NCI-H748 treated with DMSO at 0.1 percent for 48 hours (cell line): ENCODE results near the gene MXD4.
"Not testable (repeated sequence)": the region's sequence is repeated elsewhere in the genome, so short reads cannot be mapped to it uniquely, and the experiment has no call there.

Experiments
- DNase-seq: peaks from one replicate; lab custom pipeline; 2025; lab: John Stamatoyannopoulos, UW

MXD4 gene

GRCh38 chr4:2250357-2251072 is 11.4 kb downstream of the MXD4 start:
- no peak for DNase-seq

GRCh38 chr4:2249526-2250356 is 12.2 kb downstream of the MXD4 start:
- DNase-seq = no peak

GRCh38 chr4:2248821-2249261 is 13.1 kb downstream of the MXD4 start:
- DNase-seq = no peak

- DNase-seq = no peak
These were observed 13.7 kb downstream of the MXD4 start for GRCh38 chr4:2248044-2248780.

GRCh38 chr4:2247128-2248043 is 14.5 kb downstream of the MXD4 start:
- no peak for DNase-seq

- DNase-seq = no peak
These were observed 15.4 kb downstream of the MXD4 start for GRCh38 chr4:2246384-2247127.

- DNase-seq = no peak
These were observed 16.1 kb downstream of the MXD4 start for GRCh38 chr4:2245787-2246275.

- DNase-seq = no peak
These were observed 16.7 kb downstream of the MXD4 start for GRCh38 chr4:2245057-2245786.

- DNase-seq = no peak
These were observed 18.1 kb downstream of the MXD4 start for GRCh38 chr4:2243681-2244380.

- DNase-seq = peak; percentile 19
These were observed 20.2 kb downstream of the MXD4 start, which contains the start of the genes HAUS3 and POLN for GRCh38 chr4:2241410-2242353. Gene HAUS3 (minus strand): TSS chr4:2242121. CDS start chr4:2240946, 1,175 bp downstream. Gene POLN (minus strand): TSS chr4:2242121. CDS start chr4:2229231, 12,890 bp downstream.

- no peak for DNase-seq
These were observed 20.9 kb downstream of the MXD4 start for GRCh38 chr4:2241003-2241402.

- DNase-seq = no peak
These were observed 24.8 kb downstream of the MXD4 start for GRCh38 chr4:2236944-2237666.

- no peak for DNase-seq
These were observed 30.8 kb downstream of the MXD4 start for GRCh38 chr4:2231082-2231481.

- DNase-seq = no peak
These were observed 35.6 kb downstream of the MXD4 start for GRCh38 chr4:2226261-2226660.

GRCh38 chr4:2222838-2223237 is 39.1 kb downstream of the MXD4 start:
- no peak for DNase-seq

- not testable (repeated sequence) for DNase-seq
These were observed 40.5 kb downstream of the MXD4 start for GRCh38 chr4:2221378-2221777.

- peak; percentile 3 for DNase-seq
These were observed 41.8 kb downstream of the MXD4 start for GRCh38 chr4:2220016-2220630.
